ENCODE results near the gene SLC9A9. TPM values are rescaled to one million over a fixed set of nuclear protein-coding genes. Genes with fewer than 3 reads are reported as not detected.

SLC9A9 gene
- total and polyA plus RNA-seq, 2 of the 8 experiments (the other 6 are each of a cell fraction or from before 2014, with no cell fraction given), result 0.48 to 1.1 TPM

- no peak for TF ChIP-seq KDM1A (IDR thresholded peaks at IDR 0.05; ENCODE audit: borderline replicate concordance, low read length)
- no peak for TF ChIP-seq JUND (IDR thresholded peaks at IDR 0.05; ENCODE audit: low read length)
- no peak for TF ChIP-seq ATF3 (IDR thresholded peaks at IDR 0.05; ENCODE audit: insufficient read depth, low read depth, low read length)
- no peak for TF ChIP-seq USF2 (IDR thresholded peaks at IDR 0.05; ENCODE audit: low read length)
- no peak for TF ChIP-seq SAP30 (IDR thresholded peaks at IDR 0.05; ENCODE audit: insufficient read depth, insufficient replicate concordance, low read length)
- no peak for TF ChIP-seq ASH2L (IDR thresholded peaks at IDR 0.05; ENCODE audit: low read length)
These were observed 149.5 kb downstream of the SLC9A9 start (continued) for GRCh38 chr3:143698682-143699303.
